HEK293 (cell line): ENCODE measurements around the gene REC8.

Experiments used
- ZBTB7A ChIP-seq: fragments of 450-650 bp; formaldehyde crosslinking; IDR thresholded peaks from 2 replicates; pipeline ENCODE4 v1.5.1; 2016; ENCODE audit warnings: low read depth, missing biosample characterization, missing genetic modification characterization
- ZNF146 ChIP-seq: fragments of 450-650 bp; formaldehyde crosslinking; IDR thresholded peaks from 2 replicates; pipeline ENCODE4 v1.5.1; 2016; ENCODE audit warnings: missing biosample characterization, missing genetic modification characterization
- ZNF426 ChIP-seq: fragments of 450-650 bp; formaldehyde crosslinking; IDR thresholded peaks from 2 replicates; pipeline ENCODE4 v1.5.1; 2017; ENCODE audit warnings: missing biosample characterization, missing genetic modification characterization, mild to moderate bottlenecking, inconsistent platforms, moderate library complexity
- TF ChIP-seq, protein P1 (sequence below): fragments of 450-650 bp; formaldehyde crosslinking; IDR thresholded peaks from 2 replicates; pipeline ENCODE4 v1.5.1; 2016; ENCODE audit warnings: missing biosample characterization, missing genetic modification characterization

DNA sequence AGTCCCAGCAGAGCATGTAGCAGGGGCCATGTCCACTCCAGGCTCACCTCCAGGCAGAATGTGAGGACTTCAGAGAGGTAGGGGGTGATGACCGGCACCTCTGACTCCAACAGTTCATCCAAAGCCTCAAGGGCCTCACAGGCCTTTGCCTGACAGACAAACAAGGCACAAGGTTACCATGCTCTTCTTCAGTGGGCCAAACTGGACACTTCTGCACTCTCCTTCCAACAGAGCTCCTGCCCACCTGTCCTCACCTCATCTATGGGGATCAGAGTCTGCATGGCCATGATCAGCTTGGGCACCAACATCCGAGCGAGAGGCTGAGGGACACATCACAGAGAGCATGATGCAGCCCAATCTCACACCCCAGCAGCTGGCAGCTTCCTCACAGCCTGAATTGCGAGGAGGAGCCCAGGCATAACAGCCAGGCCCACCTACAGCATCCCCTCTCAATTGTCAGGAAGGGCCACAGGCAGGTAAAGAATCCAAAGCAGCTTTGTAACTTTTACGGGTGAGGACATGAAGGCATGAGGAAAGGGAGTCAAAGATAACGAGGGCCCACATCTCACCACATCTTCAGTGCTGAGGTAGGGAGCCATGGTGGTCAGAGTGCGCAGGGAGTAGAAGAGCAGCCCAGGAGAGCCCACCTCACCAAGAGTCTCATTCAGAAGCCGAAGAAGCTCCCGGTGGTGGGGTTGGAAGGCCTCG is 15.1 kb downstream of the REC8 start:
- TF ChIP-seq ZNF426 (tag by site-specific recombination): no peak
- TF ChIP-seq ZBTB7A (tag by site-specific recombination): no peak
- no peak for TF ChIP-seq ZNF146 (tag by site-specific recombination)
- TF ChIP-seq, protein P1, sequence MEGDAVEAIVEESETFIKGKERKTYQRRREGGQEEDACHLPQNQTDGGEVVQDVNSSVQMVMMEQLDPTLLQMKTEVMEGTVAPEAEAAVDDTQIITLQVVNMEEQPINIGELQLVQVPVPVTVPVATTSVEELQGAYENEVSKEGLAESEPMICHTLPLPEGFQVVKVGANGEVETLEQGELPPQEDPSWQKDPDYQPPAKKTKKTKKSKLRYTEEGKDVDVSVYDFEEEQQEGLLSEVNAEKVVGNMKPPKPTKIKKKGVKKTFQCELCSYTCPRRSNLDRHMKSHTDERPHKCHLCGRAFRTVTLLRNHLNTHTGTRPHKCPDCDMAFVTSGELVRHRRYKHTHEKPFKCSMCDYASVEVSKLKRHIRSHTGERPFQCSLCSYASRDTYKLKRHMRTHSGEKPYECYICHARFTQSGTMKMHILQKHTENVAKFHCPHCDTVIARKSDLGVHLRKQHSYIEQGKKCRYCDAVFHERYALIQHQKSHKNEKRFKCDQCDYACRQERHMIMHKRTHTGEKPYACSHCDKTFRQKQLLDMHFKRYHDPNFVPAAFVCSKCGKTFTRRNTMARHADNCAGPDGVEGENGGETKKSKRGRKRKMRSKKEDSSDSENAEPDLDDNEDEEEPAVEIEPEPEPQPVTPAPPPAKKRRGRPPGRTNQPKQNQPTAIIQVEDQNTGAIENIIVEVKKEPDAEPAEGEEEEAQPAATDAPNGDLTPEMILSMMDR (tag by site-specific recombination): no peak
